GM19397 (cell line): ENCODE results near the gene GRID2.

Experiments
- ATAC-seq: cut with Tn5 transposase; IDR thresholded peaks from one replicate; pipeline ENCODE4 v1.9.1; 2021; ENCODE audit warnings: mild to moderate bottlenecking, moderate library complexity; ENCODE audit not compliant: unreplicated experiment

The GRID2 gene

GRCh38 chr4:92952426-92952825 lies 648.7 kb downstream of the GRID2 start:
- ATAC-seq: no peak

DNA sequence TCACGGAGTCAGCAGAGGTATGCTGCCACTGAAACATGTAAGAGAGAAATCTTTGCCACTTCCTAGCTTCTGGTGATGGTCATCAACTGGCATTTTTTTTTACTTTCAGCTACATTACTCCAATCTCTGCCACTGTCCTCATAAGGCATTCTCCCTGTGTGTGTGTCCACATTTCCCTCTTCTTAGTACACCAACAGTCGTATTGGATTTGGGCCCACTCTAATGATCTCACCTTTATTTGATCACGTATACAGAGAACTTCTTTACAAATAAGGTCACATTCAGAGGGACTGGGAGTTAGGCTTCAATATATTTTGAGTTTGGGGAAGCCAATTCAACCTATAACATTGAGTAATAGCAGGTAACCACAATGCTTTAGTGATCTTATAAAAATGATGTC lies 649.1 kb downstream of the GRID2 start:
- no peak for ATAC-seq

GRCh38 chr4:92953462-92953861 lies 649.7 kb downstream of the GRID2 start:
- ATAC-seq: no peak

- ATAC-seq: no peak
These were observed 658.1 kb downstream of the GRID2 start for GRCh38 chr4:92961881-92962280.

GRCh38 chr4:92962831-92963230 lies 659.1 kb downstream of the GRID2 start:
- ATAC-seq: no peak

GRCh38 chr4:92968556-92968955 lies 664.8 kb downstream of the GRID2 start:
- no peak for ATAC-seq

- no peak for ATAC-seq
These were observed 665.2 kb downstream of the GRID2 start for GRCh38 chr4:92968996-92969395.

DNA sequence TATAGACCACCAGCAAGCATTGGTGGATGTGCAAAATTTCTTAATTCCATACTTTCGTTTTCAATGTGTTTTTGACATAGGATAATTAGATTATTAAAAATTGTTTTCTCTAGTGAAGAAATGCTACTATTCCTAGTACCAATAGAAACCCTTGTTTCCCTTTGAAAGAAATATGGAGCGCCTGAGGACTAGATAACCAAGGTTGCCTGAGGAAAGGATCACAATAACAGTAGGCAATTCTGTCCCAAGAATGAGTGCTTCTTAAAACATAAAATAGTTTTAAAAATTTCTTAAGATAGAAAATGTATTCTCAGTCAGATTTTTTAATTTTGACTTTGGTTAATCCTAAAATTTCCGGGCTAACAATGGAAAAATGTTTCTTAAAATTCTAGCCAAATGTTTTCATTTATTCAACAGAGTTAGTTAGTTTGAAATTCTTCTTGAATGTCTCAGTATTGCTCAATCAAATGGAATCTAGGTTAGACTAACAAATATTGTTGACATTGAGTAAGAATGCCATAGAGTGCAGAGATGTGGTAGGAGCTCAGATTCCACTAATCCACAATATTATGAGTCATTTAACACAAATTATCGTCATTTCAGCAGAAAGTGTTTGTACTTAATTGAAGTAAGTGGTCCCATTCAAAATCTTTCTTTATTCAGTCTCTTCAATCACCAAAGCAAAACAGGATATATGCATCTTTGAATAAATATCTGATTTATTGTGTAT lies 666.0 kb downstream of the GRID2 start:
- ATAC-seq: no peak

GRCh38 chr4:92970996-92971395 lies 667.2 kb downstream of the GRID2 start:
- ATAC-seq: no peak

DNA sequence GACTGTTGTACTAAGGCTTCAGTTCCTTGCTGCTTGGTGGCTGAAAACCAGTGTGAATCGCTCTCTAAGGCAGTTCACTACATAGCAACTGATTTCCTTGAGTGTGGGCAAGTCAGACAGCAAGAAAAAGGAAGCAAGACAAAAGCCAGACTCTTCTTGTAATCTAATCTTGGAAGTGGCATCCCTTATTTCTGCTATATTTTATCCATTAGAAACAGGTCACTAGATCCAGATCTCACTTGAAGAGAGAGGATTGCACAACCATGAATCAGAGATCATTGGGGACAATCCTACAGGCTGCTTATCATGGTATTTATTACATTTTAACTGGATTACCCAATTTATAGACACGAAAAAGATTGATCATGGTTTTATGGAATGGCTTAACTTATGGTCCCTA lies 684.5 kb downstream of the GRID2 start:
- no peak for ATAC-seq

DNA sequence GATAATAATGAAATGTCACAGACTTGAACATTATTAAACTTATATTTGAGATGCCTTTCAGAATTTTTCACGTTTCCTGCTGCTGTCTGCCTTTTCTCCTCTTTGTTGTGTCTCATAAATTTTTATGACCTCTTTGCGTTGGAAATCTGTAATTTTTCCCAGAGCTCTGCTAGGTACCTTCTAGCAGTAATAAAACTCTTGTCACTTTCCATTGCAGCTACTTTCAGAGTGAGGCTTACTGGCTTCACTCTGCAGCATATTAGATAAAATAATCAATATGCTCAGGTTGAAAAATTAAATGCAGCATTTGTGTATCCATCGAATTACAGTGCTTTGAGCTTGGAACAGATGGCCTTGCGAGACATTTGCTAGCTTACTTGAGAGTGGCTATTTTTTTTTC lies 689.0 kb downstream of the GRID2 start:
- ATAC-seq: no peak

DNA sequence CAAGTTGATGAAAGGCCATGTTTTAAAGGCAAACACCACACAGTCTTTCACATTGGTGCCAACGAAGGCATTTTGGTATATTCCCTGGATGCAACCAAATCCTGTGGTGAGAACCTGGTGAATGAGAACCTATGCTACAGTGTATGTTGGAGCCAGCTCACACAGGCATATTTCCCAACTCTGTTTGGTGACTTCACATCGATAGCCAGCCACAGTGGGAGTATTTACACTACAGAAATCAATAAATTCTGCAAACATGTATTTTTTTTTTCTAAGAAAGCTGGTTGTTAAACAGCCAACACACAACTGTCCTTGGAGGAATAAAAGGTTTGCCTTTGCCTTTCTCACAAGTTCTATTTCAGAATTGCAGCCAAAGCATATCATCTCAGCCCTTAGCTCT lies 691.0 kb downstream of the GRID2 start:
- ATAC-seq: no peak

- no peak for ATAC-seq
These were observed 692.8 kb downstream of the GRID2 start for GRCh38 chr4:92996533-92996932.

DNA sequence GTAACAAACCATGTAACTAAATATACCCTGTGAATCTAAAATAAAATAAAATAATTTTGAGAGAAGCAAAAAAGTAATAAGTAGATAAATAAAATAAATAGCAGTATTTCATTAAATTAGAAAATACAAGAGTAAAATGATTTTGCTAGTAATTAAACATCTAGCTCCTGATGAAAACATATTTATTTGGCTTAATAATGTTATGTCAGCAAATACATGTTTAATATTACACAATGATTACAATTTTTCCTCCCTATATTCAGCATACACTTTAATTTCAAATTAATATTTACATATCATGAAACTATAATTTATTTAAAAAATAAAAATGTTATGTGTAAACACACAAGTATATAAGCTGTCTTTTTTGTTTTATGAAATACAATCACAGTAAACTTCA lies 697.1 kb downstream of the GRID2 start:
- ATAC-seq: no peak

GRCh38 chr4:93002240-93002639 lies 698.5 kb downstream of the GRID2 start:
- ATAC-seq: no peak

DNA sequence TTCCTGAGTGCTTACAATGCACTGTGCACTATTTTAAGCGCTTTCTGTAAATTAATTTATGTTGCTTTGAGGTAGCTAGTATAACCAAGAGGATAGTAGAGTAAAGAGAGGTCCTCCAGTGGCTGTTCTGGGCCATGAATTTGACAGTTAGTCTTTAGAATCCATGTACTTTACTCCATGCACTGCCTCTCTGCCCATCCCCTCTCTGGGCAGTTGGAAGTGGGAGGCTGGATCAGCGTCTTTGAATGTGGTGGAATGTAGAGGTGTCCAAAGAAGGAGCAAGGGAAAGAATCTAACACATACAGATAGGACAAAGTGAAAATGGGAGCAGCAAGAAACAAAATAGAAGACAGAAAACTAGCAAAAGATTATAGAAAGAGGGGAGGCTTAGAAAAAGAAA lies 712.6 kb downstream of the GRID2 start:
- ATAC-seq: no peak

- ATAC-seq: no peak
These were observed 714.5 kb downstream of the GRID2 start for GRCh38 chr4:93018243-93018642.

- ATAC-seq: no peak
These were observed 715.0 kb downstream of the GRID2 start for GRCh38 chr4:93018806-93019205.

DNA sequence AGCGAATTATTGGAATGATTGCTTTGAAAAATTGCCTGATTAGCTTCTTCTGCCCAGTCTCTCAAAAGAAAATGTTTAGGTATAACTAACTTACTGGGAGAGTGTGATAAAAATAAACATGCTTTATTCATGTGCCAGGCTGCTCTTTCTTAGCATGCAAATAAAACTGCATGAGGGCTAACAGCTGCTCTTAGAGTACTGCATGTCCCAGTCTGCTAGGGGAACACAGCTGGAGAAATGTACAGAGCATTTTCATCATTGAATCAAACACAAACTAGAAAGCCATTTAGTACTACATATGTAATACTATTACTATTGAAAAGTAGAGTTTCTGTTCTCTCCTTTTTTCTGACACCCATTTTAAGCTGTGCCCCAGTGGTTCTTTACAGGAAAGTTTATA lies 726.0 kb downstream of the GRID2 start:
- no peak for ATAC-seq

DNA sequence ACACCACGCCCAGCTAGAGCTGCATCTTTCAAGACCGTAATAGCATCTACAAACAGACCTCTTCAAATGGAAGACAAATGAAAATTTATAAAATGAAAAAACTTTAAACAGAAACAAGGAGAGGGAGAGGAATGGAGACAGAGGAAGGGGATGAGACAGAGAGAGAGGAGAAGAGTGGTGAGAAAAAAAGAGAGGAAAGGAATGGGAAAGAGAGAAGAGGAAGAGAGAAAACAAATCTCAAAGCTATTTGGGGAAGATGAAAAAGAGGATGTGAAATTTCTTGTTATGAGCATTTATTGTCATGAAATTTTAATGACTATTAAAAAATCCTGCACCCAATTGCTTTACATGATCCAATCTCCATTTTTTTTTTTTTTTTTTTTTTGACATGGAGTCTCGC lies 726.9 kb downstream of the GRID2 start:
- ATAC-seq: no peak

DNA sequence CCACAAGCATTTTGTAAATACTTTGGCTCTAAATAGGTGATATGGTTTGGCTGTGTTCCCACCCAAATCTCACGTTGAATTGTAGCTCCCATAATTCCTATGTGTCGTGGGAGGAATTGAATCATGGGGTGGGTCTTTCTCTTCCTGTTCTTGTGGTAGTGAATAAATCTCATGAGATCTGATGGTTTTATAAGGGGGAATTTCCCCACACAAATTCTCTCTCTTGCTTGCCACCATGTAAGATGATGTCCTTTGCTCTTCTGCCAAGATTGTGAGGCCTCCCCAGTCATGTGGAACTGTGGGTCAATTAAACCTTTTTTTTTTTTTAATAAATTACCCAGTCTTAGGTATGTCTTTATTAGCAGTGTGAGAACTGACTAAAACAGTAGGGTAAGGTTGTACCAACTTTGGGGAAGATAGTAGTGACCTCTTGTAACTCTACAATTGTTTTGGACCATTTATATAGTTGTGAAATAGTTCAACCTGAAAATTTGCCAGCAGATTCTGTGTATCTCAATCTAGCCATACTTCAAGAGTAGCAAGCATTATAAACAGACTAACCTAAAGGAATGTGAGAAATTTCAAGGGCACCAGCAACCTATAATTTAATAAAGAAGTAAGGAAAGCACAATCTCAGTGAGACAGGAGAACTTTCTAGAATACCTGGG lies 727.8 kb downstream of the GRID2 start:
- no peak for ATAC-seq

- ATAC-seq: no peak
These were observed 739.0 kb downstream of the GRID2 start for GRCh38 chr4:93042746-93043145.

GRCh38 chr4:93053140-93053539 lies 749.4 kb downstream of the GRID2 start:
- ATAC-seq: no peak
